Measurements from ENCODE around the gene MEIKIN.

MEIKIN gene

GRCh38 chr5:131790550-131790949, 154.9 kb downstream of the MEIKIN start:
- Mint-ChIP-seq H3K9me3 (no peaks in the 10 kb centered on the region), H3K4me1 (peaks cover 13% of the 10 kb centered on the region), H3K27ac (no peak overlapping the region), H3K4me3 (no peak overlapping the region), H3K36me3 (ENCODE audit: low read depth) (peaks cover 4% of the 10 kb centered on the region), H3K27me3 (ENCODE audit: low read depth) (peaks cover 3% of the 10 kb centered on the region)
- TF ChIP-seq CTCF (IDR thresholded peaks at IDR 0.05; ENCODE audit: unreplicated experiment in 3 of 3) = no peak

GRCh38 chr5:131789765-131790164, 155.7 kb downstream of the MEIKIN start:
- Mint-ChIP-seq H3K4me1 (peaks cover 5% of the 10 kb centered on the region), H3K9me3 (no peaks in the 10 kb centered on the region), H3K4me3 (no peak overlapping the region), H3K27me3 (ENCODE audit: low read depth) (peaks cover 3% of the 10 kb centered on the region), H3K27ac (no peak overlapping the region), H3K36me3 (ENCODE audit: low read depth) (peaks cover 4% of the 10 kb centered on the region)
- TF ChIP-seq CTCF (IDR thresholded peaks at IDR 0.05; ENCODE audit: unreplicated experiment in 3 of 3) = no peak

- peaks cover 3% of the 10 kb centered on the region for H3K27me3 Mint-ChIP-seq (ENCODE audit: low read depth)
- no peak overlapping the region for H3K4me3 Mint-ChIP-seq
- no peaks in the 10 kb centered on the region for H3K4me1 Mint-ChIP-seq
- H3K9me3 Mint-ChIP-seq = peaks cover 4% of the 10 kb centered on the region
- peaks cover 12% of the 10 kb centered on the region for H3K36me3 Mint-ChIP-seq (ENCODE audit: low read depth)
- no peak for TF ChIP-seq CTCF (IDR thresholded peaks at IDR 0.05; ENCODE audit: unreplicated experiment in 3 of 3)
- no peak overlapping the region for H3K27ac Mint-ChIP-seq
These were observed 157.7 kb downstream of the MEIKIN start for GRCh38 chr5:131787736-131788135.

GRCh38 chr5:131786900-131787692, 158.4 kb downstream of the MEIKIN start:
- H3K4me1 Mint-ChIP-seq = no peaks in the 10 kb centered on the region
- no peak overlapping the region for H3K4me3 Mint-ChIP-seq
- peaks cover 19% of the 10 kb centered on the region for H3K36me3 Mint-ChIP-seq (ENCODE audit: low read depth)
- TF ChIP-seq CTCF (IDR thresholded peaks at IDR 0.05; ENCODE audit: unreplicated experiment in 3 of 3) = no peak
- peaks cover 4% of the 10 kb centered on the region for H3K9me3 Mint-ChIP-seq
- peaks cover 3% of the 10 kb centered on the region for H3K27me3 Mint-ChIP-seq (ENCODE audit: low read depth)
- no peak overlapping the region for H3K27ac Mint-ChIP-seq

GRCh38 chr5:131786036-131786435, 159.4 kb downstream of the MEIKIN start:
- Mint-ChIP-seq H3K4me1 (no peaks in the 10 kb centered on the region), H3K9me3 (peaks cover 9% of the 10 kb centered on the region), H3K4me3 (no peak overlapping the region), H3K27ac (no peak overlapping the region), H3K27me3 (ENCODE audit: low read depth) (peaks cover 3% of the 10 kb centered on the region), H3K36me3 (ENCODE audit: low read depth) (peaks cover 29% of the 10 kb centered on the region)
- TF ChIP-seq CTCF (IDR thresholded peaks at IDR 0.05; ENCODE audit: unreplicated experiment in 3 of 3) = no peak

GRCh38 chr5:131783874-131784273, 161.6 kb downstream of the MEIKIN start:
- Mint-ChIP-seq H3K27me3 (ENCODE audit: low read depth) (peaks cover 3% of the 10 kb centered on the region), H3K27ac (peak overlapping the region in 1 of 3 experiments; percentile 29), H3K9me3 (peaks cover 15% of the 10 kb centered on the region), H3K4me3 (no peak overlapping the region), H3K36me3 (ENCODE audit: low read depth) (peaks cover 36% of the 10 kb centered on the region), H3K4me1 (no peaks in the 10 kb centered on the region)
- no peak for TF ChIP-seq CTCF (IDR thresholded peaks at IDR 0.05; ENCODE audit: unreplicated experiment in 3 of 3)

Measured in nephron (organoid).